IPS DF 6.9 (cell line): ENCODE results near the gene SEPTIN8.

ENCODE experiments used
- DNase-seq: peaks from one replicate; pipeline ENCODE4 v3.0.0-alpha.2; 2013; ENCODE audit warnings: low read depth, low spot score
- H3K27ac ChIP-seq: one replicate; pipeline ENCODE4 v1.5.1; 2013; ENCODE audit warnings: low read length, control low read depth
- H3K27me3 ChIP-seq: 2 replicates; pipeline ENCODE4 v1.6.1; 2013; ENCODE audit warnings: mild to moderate bottlenecking, low read length; ENCODE audit not compliant: control insufficient read depth, insufficient read depth
- H3K36me3 ChIP-seq: 2 replicates; pipeline ENCODE4 v1.6.1; 2013; ENCODE audit warnings: low read length; ENCODE audit not compliant: control insufficient read depth, insufficient read depth
- H3K4me1 ChIP-seq: 2 replicates; pipeline ENCODE4 v1.6.1; 2013; ENCODE audit warnings: low read length; ENCODE audit not compliant: control insufficient read depth, insufficient read depth
- H3K4me3 ChIP-seq: 2 replicates; pipeline ENCODE4 v1.5.1; 2013; ENCODE audit warnings: mild to moderate bottlenecking, low read length
- H3K9me3 ChIP-seq: 2 replicates; pipeline ENCODE4 v1.6.1; 2013; ENCODE audit warnings: low read length, inconsistent platforms; ENCODE audit not compliant: control insufficient read depth, insufficient read depth
- WGBS: extraction: QIAGEN DNeasy Blood & Tissue Kit; methylation state at CpG from one replicate; pipeline ENCODE4 v1.1.7; 2013; ENCODE audit warnings: mixed read lengths, missing lambda C conversion rate; ENCODE audit not compliant: insufficient read length, insufficient coverage; 5-methylcytosine and 5-hydroxymethylcytosine counted together

SEPTIN8 gene

GRCh38 chr5:132704875-132705274 lies 72.2 kb downstream of the SEPTIN8 start:
- WGBS, result no CpG with 5 or more reads among the region's 1 CpG
- Histone ChIP-seq H3K9me3 (no peaks in the 10 kb centered on the region), H3K27ac (no peak overlapping the region), H3K4me1 (no peaks in the 10 kb centered on the region), H3K36me3 (no peaks in the 10 kb centered on the region), H3K4me3 (no peak overlapping the region), H3K27me3 (no peaks in the 10 kb centered on the region)
- no peak for DNase-seq
